Central memory CD4-positive, alpha-beta T cell (primary cell): ENCODE data around the gene APOLD1.
"Not testable (repeated sequence)": the region's sequence is repeated elsewhere in the genome, so short reads cannot be mapped to it uniquely, and the experiment has no call there.

ENCODE experiments used
- DNase-seq: peaks from one replicate; pipeline ENCODE4 v3.0.0; 2022

APOLD1 gene

DNA sequence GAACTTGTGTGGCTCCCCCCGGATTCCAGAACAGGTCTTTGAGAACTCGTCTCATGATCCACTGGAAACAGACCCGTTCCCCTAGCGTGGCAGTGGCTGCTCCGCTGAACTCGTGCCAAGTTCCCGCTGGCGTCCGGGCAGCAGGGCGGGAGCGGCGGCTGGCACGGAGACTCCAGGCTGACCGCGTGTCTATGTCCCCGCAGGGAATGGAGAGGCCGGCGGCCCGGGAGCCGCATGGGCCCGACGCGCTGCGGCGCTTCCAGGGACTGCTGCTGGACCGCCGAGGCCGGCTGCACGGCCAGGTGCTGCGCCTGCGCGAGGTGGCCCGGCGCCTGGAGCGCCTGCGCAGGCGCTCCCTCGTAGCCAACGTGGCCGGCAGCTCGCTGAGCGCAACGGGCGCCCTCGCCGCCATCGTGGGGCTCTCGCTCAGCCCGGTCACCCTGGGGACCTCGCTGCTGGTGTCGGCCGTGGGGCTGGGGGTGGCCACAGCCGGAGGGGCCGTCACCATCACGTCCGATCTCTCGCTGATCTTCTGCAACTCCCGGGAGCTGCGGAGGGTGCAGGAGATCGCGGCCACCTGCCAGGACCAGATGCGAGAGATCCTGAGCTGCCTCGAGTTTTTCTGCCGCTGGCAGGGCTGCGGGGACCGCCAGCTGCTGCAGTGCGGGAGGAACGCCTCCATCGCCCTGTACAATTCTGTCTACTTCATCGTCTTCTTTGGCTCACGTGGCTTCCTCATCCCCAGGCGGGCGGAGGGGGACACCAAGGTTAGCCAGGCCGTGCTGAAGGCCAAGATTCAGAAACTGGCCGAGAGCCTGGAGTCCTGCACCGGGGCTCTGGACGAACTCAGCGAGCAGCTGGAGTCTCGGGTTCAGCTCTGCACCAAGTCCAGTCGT lies 1.5 kb downstream of the APOLD1 start:
- DNase-seq: peak; percentile 73

GRCh38 chr12:12788131-12788530 lies 2.7 kb downstream of the APOLD1 start:
- no peak for DNase-seq

GRCh38 chr12:12788675-12789368 lies 3.4 kb downstream of the APOLD1 start:
- DNase-seq: peak; percentile 57

GRCh38 chr12:12790956-12791355 lies 5.5 kb downstream of the APOLD1 start:
- DNase-seq: no peak

GRCh38 chr12:12791756-12792369 lies 6.4 kb downstream of the APOLD1 start:
- no peak for DNase-seq

DNA sequence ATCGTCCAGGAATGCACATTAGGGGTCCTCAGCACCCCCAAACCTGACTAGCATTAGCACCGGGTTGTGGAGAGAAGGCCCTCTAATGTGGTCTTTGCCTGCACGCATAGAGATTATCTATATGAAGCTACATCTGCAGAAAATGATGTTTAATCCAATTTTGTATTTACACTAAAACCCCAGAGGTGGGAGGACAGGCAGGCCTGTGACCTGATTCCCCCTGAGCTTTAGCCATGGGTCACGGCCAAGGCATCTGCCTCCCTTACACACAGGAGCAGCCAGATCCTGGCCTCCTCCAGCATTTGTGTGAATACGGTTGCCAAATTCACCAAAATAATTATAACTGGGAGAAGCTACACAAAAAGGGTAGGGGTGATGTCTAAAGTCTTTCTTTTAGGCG lies 7.0 kb downstream of the APOLD1 start:
- DNase-seq: no peak

GRCh38 chr12:12794686-12795085 lies 9.2 kb downstream of the APOLD1 start:
- DNase-seq: no peak

GRCh38 chr12:12796171-12796570 lies 10.7 kb downstream of the APOLD1 start:
- DNase-seq: no peak

- no peak for DNase-seq
Measured at GRCh38 chr12:12796928-12797793, 11.7 kb downstream of the APOLD1 start.

- no peak for DNase-seq
Measured at GRCh38 chr12:12797794-12798152, 12.3 kb downstream of the APOLD1 start.

DNA sequence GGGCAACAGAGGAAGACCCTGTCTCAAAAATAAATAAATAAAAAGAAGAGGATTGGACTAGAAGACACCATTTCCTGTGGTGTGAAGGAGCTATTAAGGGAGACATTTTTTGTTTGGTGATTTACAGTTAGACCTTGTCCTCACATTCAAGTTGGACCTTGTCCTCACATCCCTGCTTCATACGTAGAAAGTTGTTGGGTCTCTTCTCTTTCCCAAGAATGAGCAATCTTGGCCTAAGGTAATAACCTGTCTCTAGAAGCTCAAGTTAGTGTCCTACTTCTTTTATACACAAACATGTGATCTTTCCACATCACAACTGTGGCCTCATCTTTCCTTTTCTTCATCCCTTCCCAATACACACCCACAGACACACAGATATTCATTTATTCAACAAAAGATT lies 13.0 kb downstream of the APOLD1 start:
- DNase-seq: no peak

DNA sequence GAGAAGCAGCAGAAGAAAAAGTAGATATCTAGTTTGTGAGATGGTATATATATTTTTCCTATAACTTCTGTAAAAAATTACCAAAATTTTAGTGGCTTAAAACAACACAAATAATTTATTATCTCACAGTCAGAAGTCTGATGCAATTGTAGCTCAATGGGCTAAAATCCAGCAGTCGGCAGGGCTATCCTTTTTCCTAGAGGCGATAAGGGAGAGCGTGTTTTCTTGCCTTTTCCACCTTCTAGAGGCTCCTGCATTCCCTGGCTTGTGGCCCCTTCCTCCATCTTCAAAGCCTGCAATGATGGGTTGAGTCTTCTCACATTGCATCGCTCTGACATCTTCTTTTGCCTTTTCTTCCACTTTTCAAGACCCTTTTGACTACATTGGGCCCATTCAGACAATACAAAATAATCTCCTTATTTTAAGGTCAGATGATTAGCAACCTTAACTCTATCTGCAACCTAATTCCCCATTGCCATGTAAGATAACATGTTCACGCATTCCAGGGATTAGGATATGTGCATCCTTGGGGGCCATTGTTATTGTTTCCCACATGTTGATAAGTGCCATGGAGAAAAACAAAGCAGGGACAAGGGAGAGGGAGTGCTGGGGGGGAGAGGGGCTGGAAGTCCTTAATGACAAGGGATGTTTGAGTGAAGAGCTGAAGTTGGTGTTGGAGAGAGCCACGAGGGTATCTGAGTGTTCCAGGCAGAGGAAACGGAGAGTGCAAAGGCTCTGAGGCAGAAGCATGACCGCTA lies 13.9 kb downstream of the APOLD1 start:
- no peak for DNase-seq

- no peak for DNase-seq
Measured at GRCh38 chr12:12800406-12801180, 15.1 kb downstream of the APOLD1 start.

DNA sequence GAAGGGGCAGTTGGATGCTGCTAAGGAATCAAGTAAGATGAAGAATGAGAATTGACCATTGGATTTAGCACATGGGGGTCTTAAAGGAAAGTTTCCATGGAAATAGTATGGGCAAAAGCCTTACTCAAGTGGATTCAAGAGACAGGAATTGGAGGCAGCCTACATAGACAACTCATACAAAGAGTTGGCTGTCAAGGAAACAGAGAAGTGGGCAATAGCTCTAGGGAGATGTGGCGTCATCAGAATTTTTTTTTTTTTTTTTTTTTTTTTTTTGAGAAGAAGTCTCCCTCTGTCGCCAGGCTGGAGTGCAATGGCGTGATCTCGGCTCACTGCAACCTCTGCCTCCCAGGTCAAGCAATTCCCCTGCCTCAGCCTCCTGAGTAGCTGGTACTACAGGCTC lies 16.2 kb downstream of the APOLD1 start:
- DNase-seq: not testable (repeated sequence)

GRCh38 chr12:12803186-12803585 lies 17.7 kb downstream of the APOLD1 start:
- peak; percentile 17 for DNase-seq

- no peak for DNase-seq
Measured at GRCh38 chr12:12804011-12804410, 18.6 kb downstream of the APOLD1 start.

DNA sequence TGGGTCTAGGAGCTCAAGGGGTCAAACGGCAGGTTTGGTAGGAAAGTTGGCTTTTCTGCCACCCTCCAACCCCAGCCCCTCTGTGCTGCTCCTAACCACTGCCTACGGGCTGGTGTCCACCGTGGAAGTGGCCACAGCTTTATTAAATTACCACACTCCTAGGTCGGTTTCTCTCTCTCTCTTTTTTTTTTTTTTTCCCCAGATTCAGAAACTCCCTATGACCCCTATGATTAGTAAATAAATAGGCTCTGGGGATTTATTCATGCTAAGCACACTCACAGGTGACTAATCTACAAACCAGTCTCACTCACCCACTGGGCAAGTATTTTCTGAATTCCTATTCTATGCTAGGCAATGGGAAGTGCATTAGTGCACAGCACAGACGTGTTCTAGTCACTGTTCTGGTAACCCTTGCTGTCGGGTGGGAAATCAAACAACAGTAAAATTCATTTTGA lies 19.0 kb downstream of the APOLD1 start:
- no peak for DNase-seq

- DNase-seq: no peak
Measured at GRCh38 chr12:12806784-12807516, 21.5 kb downstream of the APOLD1 start.

GRCh38 chr12:12807517-12807903 lies 22.1 kb downstream of the APOLD1 start:
- DNase-seq: not testable (repeated sequence)

DNA sequence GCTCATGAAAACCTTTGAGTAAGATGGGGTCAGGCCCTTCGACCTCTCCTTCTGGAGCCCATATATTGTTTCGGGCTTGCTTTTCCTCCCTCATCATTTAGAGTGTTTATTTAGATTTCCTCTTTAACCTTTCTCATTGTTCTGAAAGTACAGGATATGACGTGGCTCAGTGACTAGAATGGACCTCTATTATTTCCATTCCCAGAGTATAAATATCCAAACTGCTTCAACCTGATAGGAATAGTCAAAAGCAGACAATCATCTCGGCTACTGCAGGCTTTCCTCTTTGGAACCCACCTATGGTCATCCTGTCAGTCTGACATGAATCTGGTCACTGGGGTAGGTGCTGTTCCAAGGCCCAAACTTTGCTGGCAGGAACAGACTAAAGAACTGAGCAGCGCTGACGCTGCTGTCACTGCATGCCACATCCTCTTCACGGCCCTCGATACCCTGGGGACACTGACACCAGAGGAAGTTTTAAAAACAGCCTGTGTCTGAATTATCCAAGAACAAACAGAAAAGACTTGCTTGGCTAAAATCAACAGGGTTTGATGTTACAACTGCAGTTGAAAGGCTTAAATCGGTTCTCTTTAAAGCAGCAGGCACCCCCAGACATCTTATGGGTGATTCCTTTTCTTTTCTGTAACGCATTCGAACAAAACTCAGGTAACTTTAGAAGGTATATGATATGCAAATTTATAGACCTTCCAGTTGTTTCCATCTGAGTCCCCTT lies 22.7 kb downstream of the APOLD1 start:
- peak; percentile 78 for DNase-seq
